Mammary epithelial cell (primary cell): Measurements from ENCODE around the gene CCNYL1.

ENCODE experiments used
- CTCF ChIP-seq, 2 donors: IDR thresholded peaks in 1 of 2; conservative IDR thresholded peaks in 1 of 2; 2 replicates each; pipeline ENCODE4 v1.5.1; 2011 to 2012; ENCODE audit warnings: inconsistent platforms in 2 of 2, low read length in 2 of 2, mild to moderate bottlenecking in 2 of 2, control low read depth in 1 of 2, low read depth in 1 of 2; ENCODE audit not compliant: insufficient read depth in 1 of 2; ENCODE audit errors: extremely low read depth in 1 of 2
- EZH2 ChIP-seq: IDR thresholded peaks from 2 replicates; pipeline ENCODE4 v1.6.1; 2012; ENCODE audit warnings: low read length, inconsistent platforms, borderline replicate concordance

DNA sequence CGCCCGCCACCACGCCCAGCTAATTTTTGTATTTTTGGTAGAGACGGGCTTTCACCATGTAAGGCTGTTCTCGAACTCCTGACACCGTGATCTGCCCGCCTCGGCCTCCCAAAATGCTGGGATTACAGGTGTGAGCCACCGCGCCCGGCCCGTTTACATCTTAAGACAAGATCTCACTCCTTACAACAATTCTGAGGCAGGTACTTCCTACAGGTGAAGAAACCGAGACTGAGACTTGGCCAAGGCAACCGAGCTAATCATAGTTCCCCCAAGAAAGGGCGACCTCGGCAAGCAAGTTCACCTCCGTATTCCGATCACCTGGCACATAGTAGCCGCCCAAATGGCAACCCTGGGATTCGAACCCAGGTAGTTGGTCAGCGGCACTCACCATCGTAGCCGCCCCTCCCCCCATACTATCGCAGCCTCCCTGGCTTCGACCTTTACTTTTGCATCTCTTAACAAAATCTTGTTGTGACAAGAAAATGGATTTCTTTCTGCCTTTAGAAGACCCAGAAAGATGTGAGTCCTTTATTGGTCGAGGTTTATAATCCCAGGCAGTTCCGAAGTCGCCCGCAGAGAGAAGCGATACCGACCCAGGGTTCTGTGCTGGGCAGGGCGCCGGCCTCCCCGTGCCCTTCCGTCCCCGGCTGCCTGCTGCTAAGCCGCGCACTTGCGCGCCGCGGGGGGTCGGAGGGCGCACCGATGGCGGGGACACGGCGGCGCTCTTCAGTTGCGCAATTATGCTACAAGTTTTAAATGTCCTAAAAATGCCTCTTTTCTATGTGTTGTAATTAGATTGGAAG, 59.4 kb downstream of the CCNYL1 start:
- TF ChIP-seq CTCF (conservative IDR thresholded peaks at IDR 0.05 in 1 of 2, IDR thresholded peaks at IDR 0.05 in 1 of 2; ENCODE audit: extremely low read depth in 1 of 2, insufficient read depth in 1 of 2, low read depth in 1 of 2, low read length in 2 of 2) (no peak), EZH2 (no peak)
